ENCODE data around the gene DKKL1. TPM values are rescaled to one million over a fixed set of nuclear protein-coding genes. Genes with fewer than 3 reads are reported as not detected.

The DKKL1 gene
- total and polyA plus RNA-seq, 5 donors: 0.50 to 0.71 (median 0.59) TPM; not detected in 2

- Histone ChIP-seq H3K27ac (ENCODE audit: low read length) (no peak overlapping the region), H3K4me3 (ENCODE audit: low read length) (no peak overlapping the region), H3K4me1 (ENCODE audit: control insufficient read depth, insufficient read depth, low read length) (no peaks in the 10 kb centered on the region), H3K9me3 (ENCODE audit: control insufficient read depth, low read length) (no peaks in the 10 kb centered on the region), H3K27me3 (ENCODE audit: control insufficient read depth, insufficient read depth) (no peaks in the 10 kb centered on the region)
- ATAC-seq: no peak
- intact Hi-C loops (cut with DNase I): no loop called here
- no peak for DNase-seq
- WGBS: 87% methylated on average over 20 of the region's 20 CpGs
These were observed 25.7 kb downstream of the DKKL1 start for GRCh38 chr19:49389406-49389805.

- intact Hi-C loops (cut with DNase I): loop anchor here in 2 of 4 donors (5.0 kb wide), 2 partner anchors 37 to 52 kb away; partner anchors contain the start of genes SLC17A7 (in 2 of the 2) and GFY (in 1 of the 2)
- Histone ChIP-seq H3K27ac (ENCODE audit: low read length) (no peak overlapping the region), H3K27me3 (ENCODE audit: control insufficient read depth, insufficient read depth) (no peaks in the 10 kb centered on the region), H3K4me1 (ENCODE audit: control insufficient read depth, insufficient read depth, low read length) (no peaks in the 10 kb centered on the region), H3K4me3 (ENCODE audit: low read length) (no peak overlapping the region), H3K9me3 (ENCODE audit: control insufficient read depth, low read length) (no peaks in the 10 kb centered on the region)
- DNase-seq (no peak), ATAC-seq (no peak)
- WGBS: 59% methylated on average over 26 of the region's 26 CpGs
These were observed 26.7 kb downstream of the DKKL1 start for GRCh38 chr19:49390131-49390928.

GRCh38 chr19:49390929-49391359 lies 27.3 kb downstream of the DKKL1 start:
- 41% methylated on average over 9 of the region's 9 CpGs for WGBS
- Histone ChIP-seq H3K4me3 (ENCODE audit: low read length) (no peak overlapping the region), H3K4me1 (ENCODE audit: control insufficient read depth, insufficient read depth, low read length) (no peaks in the 10 kb centered on the region), H3K27ac (ENCODE audit: low read length) (no peak overlapping the region), H3K27me3 (ENCODE audit: control insufficient read depth, insufficient read depth) (no peaks in the 10 kb centered on the region), H3K9me3 (ENCODE audit: control insufficient read depth, low read length) (no peaks in the 10 kb centered on the region)
- ATAC-seq: peak in 1 of 2 donors; percentile 22
- no peak for DNase-seq
- intact Hi-C loops (cut with DNase I): loop anchor here in 2 of 4 donors (5.0 kb wide), 2 partner anchors 36 to 51 kb away; partner anchors contain the start of genes SLC17A7 (in 2 of the 2) and GFY (in 1 of the 2)

- 18% methylated on average over 13 of the region's 14 CpGs for WGBS
- no peaks in the 10 kb centered on the region for H3K9me3 ChIP-seq (ENCODE audit: control insufficient read depth, low read length)
- no peak overlapping the region for H3K27ac ChIP-seq (ENCODE audit: low read length)
- intact Hi-C loops (cut with DNase I): loop anchor here in 3 of 4 donors (1.0 to 5.0 kb wide), 3 partner anchors 36 to 52 kb away; partner anchors contain the start of genes SLC17A7 (in 2 of the 3) and GFY (in 1 of the 3)
- DNase-seq (peak; percentile 78 to 89 (median 89)), ATAC-seq (peak; percentile 80 to 83)
- H3K4me1 ChIP-seq (ENCODE audit: control insufficient read depth, insufficient read depth, low read length): no peaks in the 10 kb centered on the region
- H3K4me3 ChIP-seq (ENCODE audit: low read length): no peak overlapping the region
- H3K27me3 ChIP-seq (ENCODE audit: control insufficient read depth, insufficient read depth): no peaks in the 10 kb centered on the region
These were observed 28.1 kb downstream of the DKKL1 start for GRCh38 chr19:49391581-49392399.

GRCh38 chr19:49393881-49394280 lies 30.2 kb downstream of the DKKL1 start:
- Histone ChIP-seq H3K9me3 (ENCODE audit: control insufficient read depth, low read length) (no peaks in the 10 kb centered on the region), H3K4me3 (ENCODE audit: low read length) (no peak overlapping the region), H3K27me3 (ENCODE audit: control insufficient read depth, insufficient read depth) (no peaks in the 10 kb centered on the region), H3K4me1 (ENCODE audit: control insufficient read depth, insufficient read depth, low read length) (no peaks in the 10 kb centered on the region), H3K27ac (ENCODE audit: low read length) (no peak overlapping the region)
- no peak for DNase-seq
- 57% methylated on average over 5 of the region's 5 CpGs for WGBS
- no peak for ATAC-seq
- intact Hi-C loops (cut with DNase I): loop anchor here in 2 of 4 donors (5.0 kb wide), 2 partner anchors 33 to 48 kb away; partner anchors contain the start of genes SLC17A7 (in 2 of the 2) and GFY (in 1 of the 2)

- Histone ChIP-seq H3K4me1 (ENCODE audit: control insufficient read depth, insufficient read depth, low read length) (no peaks in the 10 kb centered on the region), H3K27me3 (ENCODE audit: control insufficient read depth, insufficient read depth) (no peaks in the 10 kb centered on the region), H3K9me3 (ENCODE audit: control insufficient read depth, low read length) (no peaks in the 10 kb centered on the region), H3K4me3 (ENCODE audit: low read length) (no peak overlapping the region), H3K27ac (ENCODE audit: low read length) (no peak overlapping the region)
- DNase-seq (peak in 1 of 3 donors; percentile 37), ATAC-seq (no peak)
- intact Hi-C loops (cut with DNase I): loop anchor here in 1 of 4 donors (5.0 kb wide), 1 partner anchor 42 kb away; no protein-coding TSS in a partner anchor
- WGBS: 72% methylated on average over 15 of the region's 15 CpGs
These were observed 32.1 kb downstream of the DKKL1 start for GRCh38 chr19:49395581-49396407.

GRCh38 chr19:49396738-49397505 lies 33.2 kb downstream of the DKKL1 start:
- no peaks in the 10 kb centered on the region for H3K4me1 ChIP-seq (ENCODE audit: control insufficient read depth, insufficient read depth, low read length)
- no peak overlapping the region for H3K4me3 ChIP-seq (ENCODE audit: low read length)
- intact Hi-C loops (cut with DNase I): loop anchor here in 1 of 4 donors (5.0 kb wide), 1 partner anchor 40 kb away; no protein-coding TSS in a partner anchor
- WGBS: 75% methylated on average over 8 of the region's 8 CpGs
- ATAC-seq (no peak), DNase-seq (no peak)
- H3K9me3 ChIP-seq (ENCODE audit: control insufficient read depth, low read length): no peaks in the 10 kb centered on the region
- no peak overlapping the region for H3K27ac ChIP-seq (ENCODE audit: low read length)
- no peaks in the 10 kb centered on the region for H3K27me3 ChIP-seq (ENCODE audit: control insufficient read depth, insufficient read depth)

GRCh38 chr19:49398001-49398615 lies 34.4 kb downstream of the DKKL1 start:
- H3K27me3 ChIP-seq (ENCODE audit: control insufficient read depth, insufficient read depth): no peaks in the 10 kb centered on the region
- H3K4me3 ChIP-seq (ENCODE audit: low read length): no peak overlapping the region
- no peaks in the 10 kb centered on the region for H3K9me3 ChIP-seq (ENCODE audit: control insufficient read depth, low read length)
- intact Hi-C loops (cut with DNase I): loop anchor here in 1 of 4 donors (5.0 kb wide), 1 partner anchor 39 kb away; no protein-coding TSS in a partner anchor
- ATAC-seq: no peak
- WGBS: 67% methylated on average over 11 of the region's 11 CpGs
- no peaks in the 10 kb centered on the region for H3K4me1 ChIP-seq (ENCODE audit: control insufficient read depth, insufficient read depth, low read length)
- H3K27ac ChIP-seq (ENCODE audit: low read length): no peak overlapping the region
- no peak for DNase-seq

- H3K9me3 ChIP-seq (ENCODE audit: control insufficient read depth, low read length): no peaks in the 10 kb centered on the region
- DNase-seq (no peak), ATAC-seq (no peak)
- H3K4me3 ChIP-seq (ENCODE audit: low read length): no peak overlapping the region
- H3K27ac ChIP-seq (ENCODE audit: low read length): no peak overlapping the region
- H3K4me1 ChIP-seq (ENCODE audit: control insufficient read depth, insufficient read depth, low read length): no peaks in the 10 kb centered on the region
- WGBS: 78% methylated on average over 6 of the region's 6 CpGs
- H3K27me3 ChIP-seq (ENCODE audit: control insufficient read depth, insufficient read depth): no peaks in the 10 kb centered on the region
- intact Hi-C loops (cut with DNase I): loop anchor here in 1 of 4 donors (5.0 kb wide), 1 partner anchor 38 kb away; no protein-coding TSS in a partner anchor
These were observed 35.3 kb downstream of the DKKL1 start for GRCh38 chr19:49398931-49399330.
